Duodenal mucosa (tissue), 2 donors: ENCODE measurements around the gene SPATA32.

Experiments used
- H3K27ac ChIP-seq: one replicate; pipeline ENCODE4 v1.7.0; 2013; ENCODE audit warnings: low read depth, low read length
- H3K27me3 ChIP-seq, 2 donors: one replicate each; pipeline ENCODE4 v1.7.0; 2013; ENCODE audit warnings: low read length in 2 of 2, control low read depth in 1 of 2; ENCODE audit not compliant: insufficient read depth in 2 of 2, control insufficient read depth in 1 of 2
- H3K36me3 ChIP-seq, 2 donors: one replicate each; pipeline ENCODE4 v1.7.0; 2013; ENCODE audit warnings: low read length in 2 of 2, control low read depth in 1 of 2; ENCODE audit not compliant: insufficient read depth in 2 of 2, control insufficient read depth in 1 of 2
- H3K4me1 ChIP-seq, 2 donors: one replicate each; pipeline ENCODE4 v1.7.0; 2013; ENCODE audit warnings: low read length in 2 of 2, control low read depth in 1 of 2; ENCODE audit not compliant: insufficient read depth in 2 of 2, control insufficient read depth in 1 of 2
- H3K4me3 ChIP-seq, 2 donors: one replicate each; pipeline ENCODE4 v1.7.0; 2013; ENCODE audit warnings: low read length in 2 of 2, low read depth in 1 of 2
- H3K9ac ChIP-seq, 2 donors: one replicate each; pipeline ENCODE4 v1.7.0; 2013; ENCODE audit warnings: low read length in 2 of 2, low read depth in 1 of 2
- H3K9me3 ChIP-seq, 2 donors: one replicate each; pipeline ENCODE4 v1.7.0; 2013; ENCODE audit warnings: low read length in 2 of 2, control low read depth in 1 of 2; ENCODE audit not compliant: control insufficient read depth in 1 of 2

Gene SPATA32

DNA sequence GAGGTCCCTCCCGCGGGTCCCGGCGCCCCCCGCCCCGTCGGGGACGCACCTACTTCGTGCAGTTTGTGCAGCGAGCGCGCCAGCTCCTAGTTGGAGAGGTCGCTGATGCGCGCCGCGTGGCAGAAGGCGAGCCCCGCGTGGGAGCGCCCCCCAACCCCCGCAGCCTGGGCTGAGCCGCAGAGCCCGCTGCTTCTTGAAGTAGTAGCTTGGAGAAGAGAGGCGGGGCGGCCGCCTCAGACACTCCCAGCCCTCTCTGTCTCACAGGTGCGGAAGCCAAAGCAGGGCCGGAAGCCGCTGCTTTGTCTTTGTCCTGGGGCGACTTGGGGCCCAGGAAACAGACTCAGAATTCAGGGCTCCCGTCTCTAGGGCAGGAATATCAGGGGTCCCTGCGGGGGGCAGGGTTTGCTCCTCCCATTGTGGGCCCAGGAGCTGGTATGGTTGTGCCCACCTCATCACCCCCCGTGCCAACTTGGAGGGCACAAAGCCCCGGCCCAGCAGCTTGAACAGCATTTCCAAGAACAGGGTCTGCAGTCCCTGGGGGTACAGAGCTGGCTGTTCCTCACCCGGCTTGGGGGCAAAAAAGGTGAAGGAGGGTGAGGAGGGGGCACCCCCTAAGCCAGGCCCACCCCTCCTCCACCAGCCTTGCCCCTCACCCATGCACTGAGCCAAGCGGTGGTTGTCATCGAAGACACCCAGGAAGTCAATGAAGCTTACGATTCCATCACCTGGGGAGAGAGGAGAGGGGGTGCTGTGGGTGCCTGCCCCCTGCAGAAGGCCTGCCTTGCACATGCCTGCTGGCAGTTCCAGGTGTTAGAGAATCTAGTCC is 13.5 kb downstream of the SPATA32 start:
- H3K9me3 ChIP-seq: no peaks in the 10 kb centered on the region
- peaks cover 22 to 23% of the 10 kb centered on the region in 2 donors for H3K4me1 ChIP-seq
- H3K27me3 ChIP-seq: no peaks in the 10 kb centered on the region
- H3K9ac ChIP-seq: peak overlapping the region; percentile 80 to 93
- peak overlapping the region; percentile 88 for H3K27ac ChIP-seq
- H3K4me3 ChIP-seq: peak overlapping the region; percentile 76 to 80
- peaks cover 0 to 24% of the 10 kb centered on the region in 2 donors for H3K36me3 ChIP-seq

GRCh38 chr17:45247429-45248131 is 14.3 kb downstream of the SPATA32 start:
- Histone ChIP-seq H3K36me3 (peaks cover 0 to 24% of the 10 kb centered on the region in 2 donors), H3K9ac (peak overlapping the region; percentile 80 to 93)

DNA sequence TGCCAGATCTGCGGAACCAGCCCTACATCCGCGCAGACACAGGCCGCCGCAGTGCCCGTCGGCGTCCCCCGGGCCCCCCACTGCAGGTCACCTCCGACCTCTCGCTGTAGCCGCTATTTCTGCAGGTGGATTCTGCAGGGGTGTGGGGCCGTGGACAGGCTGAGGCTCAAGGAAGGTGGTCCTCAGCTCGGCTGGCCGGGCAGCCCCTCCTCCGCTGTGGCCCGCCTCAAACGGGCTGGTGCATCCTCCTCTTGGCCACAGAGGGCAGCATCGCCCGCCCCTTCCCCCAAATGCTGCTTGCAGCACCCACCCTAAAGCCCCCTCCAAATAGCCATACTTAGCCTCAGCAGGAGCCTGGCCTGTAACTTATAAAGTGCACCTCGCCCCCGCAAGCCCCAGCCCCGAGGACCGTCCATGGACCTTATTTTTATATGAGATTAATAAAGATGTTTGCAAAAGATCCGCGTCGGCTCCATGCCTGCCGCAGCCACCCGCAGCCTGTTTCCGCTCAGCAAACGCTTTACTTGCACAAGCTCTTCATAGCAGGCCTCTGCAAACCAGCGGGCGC is 14.9 kb downstream of the SPATA32 start:
- Histone ChIP-seq H3K27me3 (no peaks in the 10 kb centered on the region), H3K4me1 (peaks cover 22 to 23% of the 10 kb centered on the region in 2 donors), H3K4me3 (peak overlapping the region; percentile 76 to 80), H3K9me3 (no peaks in the 10 kb centered on the region), H3K9ac (peak overlapping the region; percentile 72 to 93), H3K27ac (peak overlapping the region; percentile 88), H3K36me3 (peaks cover 0 to 24% of the 10 kb centered on the region in 2 donors)

More at GRCh38 chr17:45247429-45248131, 14.3 kb downstream of the SPATA32 start:
- Histone ChIP-seq H3K27me3 (no peaks in the 10 kb centered on the region), H3K27ac (peak overlapping the region; percentile 88), H3K4me1 (peaks cover 22 to 23% of the 10 kb centered on the region in 2 donors), H3K4me3 (peak overlapping the region; percentile 76 to 80), H3K9me3 (no peaks in the 10 kb centered on the region)

DNA sequence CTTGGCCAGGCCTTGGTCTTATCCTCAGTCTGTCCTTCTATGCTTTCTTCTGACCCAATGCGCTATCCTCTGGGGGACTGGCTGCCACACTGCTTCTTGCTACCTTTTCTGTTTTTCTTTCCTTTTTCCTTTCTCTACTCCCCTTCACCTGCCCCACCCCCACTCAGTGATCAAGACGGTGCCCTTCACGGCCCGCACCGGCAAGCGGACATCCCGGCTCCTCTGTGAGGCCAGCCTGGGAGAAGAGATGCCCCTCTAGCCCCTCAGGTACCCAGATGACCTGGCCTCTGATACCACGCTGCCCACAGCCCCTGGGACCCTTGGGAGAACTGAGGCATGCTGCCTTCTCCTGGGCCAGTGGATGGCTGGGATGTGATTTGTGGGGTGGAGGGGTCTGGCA is 15.6 kb downstream of the SPATA32 start:
- Histone ChIP-seq H3K36me3 (peaks cover 0 to 24% of the 10 kb centered on the region in 2 donors), H3K4me1 (peaks cover 22 to 26% of the 10 kb centered on the region in 2 donors)

DNA sequence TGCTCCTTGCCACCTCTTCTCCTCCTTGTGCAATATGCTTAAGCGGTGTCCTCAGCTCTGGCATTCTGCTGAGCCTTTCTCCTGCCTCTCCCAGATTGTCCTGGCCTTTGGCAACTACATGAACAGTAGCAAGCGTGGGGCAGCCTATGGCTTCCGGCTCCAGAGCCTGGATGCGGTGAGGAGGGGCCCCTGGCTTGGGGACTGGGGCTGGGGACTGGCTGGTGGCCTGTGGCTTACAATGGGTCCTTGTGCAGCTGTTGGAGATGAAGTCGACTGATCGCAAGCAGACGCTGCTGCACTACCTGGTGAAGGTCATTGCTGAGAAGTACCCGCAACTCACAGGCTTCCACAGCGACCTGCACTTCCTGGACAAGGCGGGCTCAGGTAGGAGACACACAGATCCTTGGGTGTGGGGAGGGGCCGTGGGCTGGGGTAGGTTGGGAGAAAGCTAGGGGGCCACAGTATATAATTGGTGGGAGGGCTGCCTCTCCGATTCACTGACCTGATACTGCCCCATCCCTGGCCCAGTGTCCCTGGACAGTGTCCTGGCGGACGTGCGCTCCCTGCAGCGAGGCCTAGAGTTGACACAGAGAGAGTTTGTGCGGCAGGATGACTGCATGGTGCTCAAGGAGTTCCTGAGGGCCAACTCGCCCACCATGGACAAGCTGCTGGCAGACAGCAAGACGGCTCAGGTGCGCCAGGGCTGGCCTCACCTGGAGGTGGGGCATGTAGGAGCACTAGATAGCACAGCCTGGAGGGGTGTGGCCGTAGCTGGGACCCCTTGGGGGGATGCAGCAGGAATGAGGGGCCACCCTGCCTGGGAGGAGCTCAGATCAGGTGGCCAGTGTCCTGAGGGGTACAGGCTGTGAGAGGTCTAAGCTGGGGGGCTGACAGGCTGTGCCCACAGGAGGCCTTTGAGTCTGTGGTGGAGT is 16.9 kb downstream of the SPATA32 start:
- Histone ChIP-seq H3K9me3 (no peaks in the 10 kb centered on the region), H3K4me1 (peaks cover 22 to 27% of the 10 kb centered on the region in 2 donors)

More for the DNA sequence above, 15.6 kb downstream of the SPATA32 start:
- peak overlapping the region in 1 of 2 donors; percentile 76 for H3K4me3 ChIP-seq
- peaks cover 0 to 2% of the 10 kb centered on the region in 2 donors for H3K27me3 ChIP-seq
- H3K9ac ChIP-seq: peak overlapping the region in 1 of 2 donors; percentile 72
- H3K9me3 ChIP-seq: no peaks in the 10 kb centered on the region
- no peak overlapping the region for H3K27ac ChIP-seq

GRCh38 chr17:45243750-45244149 is 18.1 kb downstream of the SPATA32 start:
- H3K36me3 ChIP-seq: peaks cover 0 to 31% of the 10 kb centered on the region in 2 donors
- no peak overlapping the region for H3K9ac ChIP-seq
- H3K27ac ChIP-seq: no peak overlapping the region
- no peak overlapping the region for H3K4me3 ChIP-seq
- no peaks in the 10 kb centered on the region for H3K9me3 ChIP-seq
- peaks cover 18 to 20% of the 10 kb centered on the region in 2 donors for H3K4me1 ChIP-seq
- H3K27me3 ChIP-seq: peaks cover 11 to 14% of the 10 kb centered on the region in 2 donors

More for the DNA sequence above, 16.9 kb downstream of the SPATA32 start:
- H3K27ac ChIP-seq: no peak overlapping the region
- H3K4me3 ChIP-seq: no peak overlapping the region
- peaks cover 0 to 26% of the 10 kb centered on the region in 2 donors for H3K36me3 ChIP-seq
- no peak overlapping the region for H3K9ac ChIP-seq
- peaks cover 11 to 14% of the 10 kb centered on the region in 2 donors for H3K27me3 ChIP-seq

- Histone ChIP-seq H3K4me1 (peaks cover 12 to 15% of the 10 kb centered on the region in 2 donors), H3K27ac (no peak overlapping the region), H3K9ac (no peak overlapping the region), H3K4me3 (no peak overlapping the region), H3K27me3 (peaks cover 11 to 14% of the 10 kb centered on the region in 2 donors), H3K36me3 (peaks cover 6 to 49% of the 10 kb centered on the region in 2 donors), H3K9me3 (no peaks in the 10 kb centered on the region)
These were observed 19.9 kb downstream of the SPATA32 start for GRCh38 chr17:45242029-45242414.

DNA sequence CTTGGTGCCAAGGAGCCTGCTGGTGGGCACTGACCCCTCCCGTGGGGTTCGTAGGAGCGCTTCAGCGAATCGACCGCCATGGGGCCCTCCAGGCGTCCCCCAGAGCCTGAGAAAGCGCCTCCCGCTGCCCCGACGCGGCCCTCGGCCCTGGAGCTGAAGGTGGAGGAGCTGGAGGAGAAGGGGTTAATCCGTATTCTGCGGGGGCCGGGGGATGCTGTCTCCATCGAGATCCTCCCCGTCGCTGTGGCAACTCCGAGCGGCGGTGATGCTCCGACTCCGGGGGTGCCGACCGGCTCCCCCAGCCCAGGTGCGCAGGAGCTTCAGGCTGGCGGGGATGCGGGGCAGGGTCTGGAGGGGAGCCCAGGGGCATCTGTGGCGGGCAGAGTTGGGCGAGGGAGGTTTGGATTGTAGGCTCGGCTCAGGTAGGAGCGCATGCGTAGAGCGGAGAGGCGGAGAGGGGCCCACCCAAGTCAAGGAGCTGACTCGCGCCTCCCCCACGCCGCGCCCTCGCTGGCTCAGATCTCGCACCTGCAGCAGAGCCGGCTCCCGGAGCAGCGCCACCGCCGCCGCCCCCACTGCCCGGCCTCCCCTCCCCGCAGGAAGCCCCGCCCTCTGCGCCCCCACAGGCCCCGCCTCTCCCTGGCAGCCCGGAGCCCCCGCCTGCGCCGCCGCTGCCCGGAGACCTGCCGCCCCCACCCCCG is 20.4 kb downstream of the SPATA32 start:
- Histone ChIP-seq H3K27ac (no peak overlapping the region), H3K4me3 (peak overlapping the region in 1 of 2 donors; percentile 5), H3K9me3 (no peaks in the 10 kb centered on the region), H3K9ac (no peak overlapping the region), H3K4me1 (peaks cover 7 to 10% of the 10 kb centered on the region in 2 donors), H3K36me3 (peaks cover 6 to 51% of the 10 kb centered on the region in 2 donors), H3K27me3 (peaks cover 11 to 14% of the 10 kb centered on the region in 2 donors)

DNA sequence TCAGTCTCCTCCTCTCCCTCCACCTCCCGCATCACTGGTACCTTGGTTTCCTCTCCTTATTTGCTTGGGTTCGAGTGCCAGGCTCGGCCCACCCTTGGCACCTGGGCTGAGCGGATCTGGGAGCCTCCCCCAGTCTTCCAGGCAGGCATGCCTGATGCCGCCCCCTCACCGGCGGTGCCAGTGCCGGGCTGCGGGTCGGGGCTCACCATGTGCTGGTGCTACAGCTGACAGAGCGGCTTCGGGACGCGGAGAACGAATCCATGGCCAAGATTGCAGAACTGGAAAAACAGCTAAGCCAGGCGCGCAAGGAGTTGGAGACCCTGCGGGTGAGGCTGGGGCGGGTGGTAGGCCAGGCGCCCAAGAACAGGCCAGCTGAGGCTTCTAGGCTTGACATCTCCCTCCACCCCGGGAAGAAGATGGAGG is 21.0 kb downstream of the SPATA32 start:
- no peak overlapping the region for H3K4me3 ChIP-seq
- no peak overlapping the region for H3K27ac ChIP-seq

More for the DNA sequence above, 21.0 kb downstream of the SPATA32 start:
- Histone ChIP-seq H3K36me3 (peaks cover 6 to 56% of the 10 kb centered on the region in 2 donors), H3K4me1 (peaks cover 5 to 9% of the 10 kb centered on the region in 2 donors), H3K27me3 (peaks cover 11 to 14% of the 10 kb centered on the region in 2 donors), H3K9ac (no peak overlapping the region), H3K9me3 (no peaks in the 10 kb centered on the region)
